Measurements from ENCODE around the gene SCAMP2.

The SCAMP2 gene

GRCh38 chr15:74858369-74858740 lies 14.8 kb downstream of the SCAMP2 start:
- DNase-seq (ENCODE audit: low read depth) = no peak

GRCh38 chr15:74857671-74858368 lies 15.3 kb downstream of the SCAMP2 start:
- DNase-seq (ENCODE audit: low read depth) = no peak

GRCh38 chr15:74857082-74857655 lies 16.0 kb downstream of the SCAMP2 start:
- no peak for DNase-seq (ENCODE audit: low read depth)

GRCh38 chr15:74856537-74856936 lies 16.6 kb downstream of the SCAMP2 start:
- no peak for DNase-seq (ENCODE audit: low read depth)

GRCh38 chr15:74855857-74856256 lies 17.3 kb downstream of the SCAMP2 start:
- DNase-seq (ENCODE audit: low read depth) = no peak

GRCh38 chr15:74854453-74855022 lies 18.6 kb downstream of the SCAMP2 start:
- no peak for DNase-seq (ENCODE audit: low read depth)

GRCh38 chr15:74851960-74852359 lies 21.2 kb downstream of the SCAMP2 start:
- no peak for DNase-seq (ENCODE audit: low read depth)

GRCh38 chr15:74850393-74850792 lies 22.8 kb downstream of the SCAMP2 start:
- no peak for DNase-seq (ENCODE audit: low read depth)

GRCh38 chr15:74847432-74847831 lies 25.7 kb downstream of the SCAMP2 start:
- DNase-seq (ENCODE audit: low read depth) = no peak

- no peak for DNase-seq (ENCODE audit: low read depth)
Observed at GRCh38 chr15:74845581-74845980, 27.6 kb downstream of the SCAMP2 start.

- DNase-seq (ENCODE audit: low read depth) = peak; percentile 30
Observed at GRCh38 chr15:74845208-74845568, 28.0 kb downstream of the SCAMP2 start.

- DNase-seq (ENCODE audit: low read depth) = no peak
Observed at GRCh38 chr15:74844319-74845207, 28.6 kb downstream of the SCAMP2 start.

GRCh38 chr15:74843891-74844299 lies 29.3 kb downstream of the SCAMP2 start:
- DNase-seq (ENCODE audit: low read depth) = no peak

- no peak for DNase-seq (ENCODE audit: low read depth)
Observed at GRCh38 chr15:74843445-74843828, 29.7 kb downstream of the SCAMP2 start.

- DNase-seq (ENCODE audit: low read depth) = peak; percentile 89
Observed at GRCh38 chr15:74842581-74843444, 30.4 kb downstream of the SCAMP2 start, which contains the start of gene ULK3. Gene ULK3 (minus strand): TSS chr15:74843156. CDS start chr15:74843105, 51 bp downstream.

- no peak for DNase-seq (ENCODE audit: low read depth)
Observed at GRCh38 chr15:74841891-74842373, 31.2 kb downstream of the SCAMP2 start.

- DNase-seq (ENCODE audit: low read depth) = no peak
Observed at GRCh38 chr15:74840851-74841775, 32.1 kb downstream of the SCAMP2 start.

- no peak for DNase-seq (ENCODE audit: low read depth)
Observed at GRCh38 chr15:74839526-74840395, 33.4 kb downstream of the SCAMP2 start.

All from stimulated activated CD4-positive, alpha-beta T cell treated with anti-CD3 and anti-CD28 coated beads, Interleukin-2, amount 100 ng/mL, for 4 hours (primary cell).